GM19193 (cell line): ENCODE measurements around the gene CHRD.

Experiments
- POLR2A ChIP-seq: IDR thresholded peaks from 4 replicates; pipeline ENCODE4 v1.6.1; 2011; ENCODE audit not compliant: insufficient read depth, insufficient read length; ENCODE audit errors: extremely low read depth

The CHRD gene

DNA sequence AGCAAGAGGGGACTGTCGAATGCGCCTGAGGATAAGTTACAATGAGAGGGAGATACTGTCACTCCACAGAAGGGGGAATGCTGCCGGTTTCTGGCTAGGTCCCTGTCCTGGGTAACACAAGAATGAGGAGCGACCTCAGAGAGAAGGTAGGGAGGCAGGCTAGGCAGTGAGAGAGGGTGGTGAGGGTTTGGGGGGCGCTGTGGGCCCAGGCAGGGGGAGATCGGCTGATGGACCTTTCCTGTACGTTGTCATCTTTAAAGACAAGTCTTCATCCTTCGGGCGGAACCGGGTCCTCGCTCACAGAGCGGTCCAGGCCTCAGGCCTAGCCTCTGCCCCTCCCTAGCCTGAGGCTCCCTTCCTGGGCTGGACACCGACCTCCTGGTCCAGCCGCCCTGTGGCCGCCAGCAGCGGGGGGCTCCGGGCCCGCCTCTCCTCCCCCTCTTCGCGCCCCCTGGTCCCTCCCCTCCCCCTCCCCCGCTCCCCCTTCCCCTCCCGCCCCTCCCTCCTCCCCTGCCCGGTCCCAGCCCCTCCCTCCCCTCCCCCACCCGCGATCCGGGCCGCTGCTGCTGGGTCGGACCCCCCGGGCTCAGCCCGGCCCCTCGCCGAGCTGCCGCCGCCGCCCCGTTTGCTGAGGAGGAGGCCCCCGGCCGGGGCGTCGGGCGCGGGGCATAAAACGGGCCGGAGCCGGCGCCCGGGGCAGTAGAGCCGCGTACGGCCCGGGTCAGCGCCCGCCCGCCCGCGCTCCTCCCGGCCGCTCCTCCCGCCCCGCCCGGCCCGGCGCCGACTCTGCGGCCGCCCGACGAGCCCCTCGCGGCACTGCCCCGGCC is at the start of gene CHRD:
Gene CHRD (plus strand): TSS at position 697 of the 827 bp plus-strand sequence. CDS start 265 bp downstream, outside the sequence.
- no peak for TF ChIP-seq POLR2A

GRCh38 chr3:184332370-184333090 is 47.3 kb upstream of the CHRD start:
- TF ChIP-seq POLR2A = no peak

DNA sequence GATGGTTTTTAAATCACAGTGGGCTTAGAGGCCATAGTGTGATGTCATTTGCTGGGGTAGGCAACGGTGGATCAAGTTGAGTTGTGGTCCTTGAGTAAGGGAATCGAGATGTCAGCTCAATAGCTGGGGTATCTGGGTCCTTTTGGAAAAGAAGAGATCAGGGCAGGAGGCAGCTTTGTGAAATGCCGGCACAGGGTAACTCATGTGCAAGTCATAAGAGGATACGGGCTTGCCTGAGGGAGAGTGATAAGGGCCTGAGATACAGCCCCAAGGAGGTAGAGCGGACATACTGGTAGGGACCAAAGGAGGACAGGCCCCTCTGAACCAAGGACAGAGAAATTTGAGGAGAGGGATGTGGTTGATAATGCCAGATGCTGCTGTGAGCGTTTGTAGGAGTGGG is 46.7 kb upstream of the CHRD start:
- no peak for TF ChIP-seq POLR2A

DNA sequence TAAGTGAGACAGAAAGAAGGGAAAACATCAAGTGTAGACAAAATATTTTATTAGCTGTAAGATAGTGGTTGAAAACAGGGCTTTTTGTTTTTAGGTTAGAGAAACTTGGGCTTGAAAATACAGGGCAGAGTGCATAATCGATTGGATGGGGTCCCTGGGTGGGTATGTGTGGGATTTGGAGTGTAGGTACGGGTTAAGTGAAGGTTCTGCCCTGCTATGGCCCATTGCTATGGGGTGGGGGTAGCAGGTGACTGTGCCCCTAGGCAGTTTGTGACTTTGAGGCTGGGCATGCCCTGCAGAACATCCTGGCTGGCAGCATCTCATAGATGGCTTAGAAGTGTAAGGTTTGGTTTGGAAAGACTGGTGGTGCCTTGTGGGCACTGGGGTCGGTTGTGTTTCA is 46.2 kb upstream of the CHRD start:
- TF ChIP-seq POLR2A = no peak

GRCh38 chr3:184334470-184335158 is 45.2 kb upstream of the CHRD start:
- peak; percentile 9 for TF ChIP-seq POLR2A

- no peak for TF ChIP-seq POLR2A
These were observed 44.6 kb upstream of the CHRD start for GRCh38 chr3:184335291-184335660.

DNA sequence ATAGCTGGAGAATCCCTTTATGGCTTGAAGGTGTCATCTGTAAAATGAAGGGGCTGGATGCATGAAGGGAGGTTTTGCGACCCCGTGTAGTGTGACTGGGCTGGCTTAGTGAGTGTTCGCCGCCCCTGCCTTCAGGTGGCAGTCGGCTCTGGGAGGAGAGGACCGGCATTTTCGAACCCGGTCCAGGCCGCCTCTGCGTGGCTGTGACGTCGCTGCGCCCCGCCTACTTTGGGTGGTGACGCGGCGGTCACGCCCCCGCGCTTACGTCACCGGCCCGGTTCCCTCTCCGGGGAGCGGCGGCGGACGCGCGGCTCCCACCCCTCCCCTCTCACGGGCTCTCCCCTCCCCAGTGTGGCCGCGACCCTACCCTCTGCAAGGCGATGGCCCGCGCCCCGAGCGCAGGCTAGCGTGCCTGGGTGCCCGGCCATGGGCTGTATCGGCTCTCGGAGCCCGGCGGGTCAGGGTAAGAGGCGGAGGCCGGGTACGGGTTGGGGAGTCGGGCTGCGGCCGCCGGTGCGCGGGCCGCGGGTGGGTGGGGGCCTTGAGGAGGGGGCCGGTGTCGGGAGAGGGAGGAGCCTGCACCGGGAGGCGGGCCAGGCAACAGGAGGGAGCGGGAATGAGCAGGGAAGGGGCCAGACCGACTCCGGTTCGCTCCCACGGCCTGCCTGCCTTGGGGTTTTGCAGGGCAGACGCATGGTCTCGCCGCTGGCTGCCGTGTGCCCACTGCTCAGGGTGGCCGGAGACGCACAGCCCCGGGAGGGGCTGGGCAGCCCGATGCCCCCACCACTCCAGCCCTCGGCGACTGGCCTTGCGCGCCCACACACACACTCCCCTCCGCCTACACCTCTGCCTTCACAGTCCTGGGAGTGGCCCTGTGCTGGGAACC is 44.0 kb upstream of the CHRD start:
- TF ChIP-seq POLR2A = peak; percentile 50

DNA sequence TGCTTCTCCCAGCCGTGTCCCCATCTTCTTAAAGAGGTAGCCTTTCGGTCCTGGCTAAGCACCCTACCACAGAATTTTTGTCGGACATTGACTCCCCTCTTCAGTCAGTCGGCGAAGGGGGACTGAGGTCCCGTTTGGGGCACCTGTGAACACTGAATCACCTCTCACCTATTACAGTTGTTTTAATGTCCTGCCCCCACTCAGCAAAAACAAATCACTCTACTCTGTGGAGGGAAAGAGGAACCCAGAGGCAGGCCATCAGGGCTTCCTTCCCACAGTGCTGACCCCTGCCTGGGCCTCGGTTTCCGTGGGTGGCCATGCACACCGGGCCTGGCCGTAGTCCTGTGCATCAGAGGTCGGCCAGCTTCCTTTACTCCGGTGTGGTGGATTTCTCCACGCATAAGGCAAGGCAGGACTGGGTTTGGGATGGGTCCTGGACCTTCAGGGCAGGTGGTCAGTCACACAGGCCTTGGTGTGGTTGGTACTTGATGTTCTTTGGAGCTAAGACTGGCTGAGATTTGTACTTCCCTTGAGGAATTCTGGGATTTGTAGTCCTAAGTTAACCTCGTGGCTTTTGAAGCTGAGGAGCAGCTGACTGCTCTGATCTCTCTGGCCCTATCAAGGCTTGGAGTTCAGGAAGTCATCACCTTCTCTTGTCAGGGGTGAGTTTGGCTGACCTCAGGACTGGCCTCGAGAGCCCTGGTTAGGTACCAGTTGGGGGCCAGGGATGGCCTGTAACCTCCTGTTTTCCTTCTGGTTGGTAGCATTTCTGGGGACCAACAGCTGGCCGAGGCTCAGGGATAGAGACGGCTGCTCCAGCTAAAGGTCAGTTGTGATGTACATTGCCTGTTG is 43.1 kb upstream of the CHRD start:
- TF ChIP-seq POLR2A = no peak

GRCh38 chr3:184337399-184337714 is 42.5 kb upstream of the CHRD start, which contains the start of gene FAM131A:
Gene FAM131A, plus strand, starts transcription at chr3:184337600. Its CDS starts 31 bp downstream, at chr3:184337631.
- TF ChIP-seq POLR2A = no peak

GRCh38 chr3:184337981-184338380 is 41.9 kb upstream of the CHRD start:
- TF ChIP-seq POLR2A = no peak

GRCh38 chr3:184338511-184338945 is 41.3 kb upstream of the CHRD start:
- TF ChIP-seq POLR2A = no peak

DNA sequence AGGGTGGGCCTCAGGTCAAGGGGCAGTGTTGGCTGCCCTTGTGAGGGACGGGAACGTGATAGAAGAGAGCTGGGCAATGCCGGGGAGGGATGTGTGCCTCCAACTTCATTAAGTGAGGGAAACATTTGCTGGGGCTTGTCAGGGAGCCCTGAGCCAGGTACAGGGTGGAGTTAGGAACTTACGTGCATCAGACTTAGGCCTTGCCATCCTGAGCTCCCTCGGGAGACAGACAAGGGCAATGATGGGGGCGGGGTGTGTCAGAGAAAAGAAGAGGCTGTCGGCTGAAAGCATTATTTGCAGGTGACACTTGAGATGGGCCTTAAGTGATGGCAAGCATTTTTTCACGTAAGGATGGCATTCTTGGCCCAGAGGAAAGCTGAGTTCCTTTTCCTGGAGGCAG is 40.9 kb upstream of the CHRD start:
- TF ChIP-seq POLR2A = no peak

DNA sequence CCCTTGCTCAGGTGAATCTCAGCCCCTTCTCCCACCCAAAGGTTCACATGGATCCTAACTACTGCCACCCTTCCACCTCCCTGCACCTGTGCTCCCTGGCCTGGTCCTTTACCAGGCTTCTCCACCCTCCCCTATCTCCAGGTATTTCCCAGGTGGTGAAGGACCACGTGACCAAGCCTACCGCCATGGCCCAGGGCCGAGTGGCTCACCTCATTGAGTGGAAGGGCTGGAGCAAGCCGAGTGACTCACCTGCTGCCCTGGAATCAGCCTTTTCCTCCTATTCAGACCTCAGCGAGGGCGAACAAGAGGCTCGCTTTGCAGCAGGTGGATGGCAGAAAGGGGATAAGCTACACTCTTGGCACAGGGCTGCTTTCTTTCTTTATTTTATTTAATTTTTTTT is 37.9 kb upstream of the CHRD start:
- no peak for TF ChIP-seq POLR2A
